Esophagus squamous epithelium (tissue), 4 donors: ENCODE results near the gene AMH.

Source experiments
- POLR2A ChIP-seq, 4 donors: fragments of 450-650 bp; IDR thresholded peaks; one replicate each; pipeline ENCODE4 v1.6.1; 2017; ENCODE audit warnings: antibody characterized with exemption in 4 of 4, mild to moderate bottlenecking in 4 of 4, moderate library complexity in 3 of 4
- TF ChIP-seq, protein P1 (sequence below), 6 experiments: fragments of 450-650 bp in 4 of 6; fragments of 200-600 bp in 2 of 6; sonication (generic) in 2 of 6; IDR thresholded peaks; one replicate each; pipeline ENCODE4 v1.5.1; 2016 to 2019; ENCODE audit warnings: antibody characterized with exemption in 6 of 6, mild to moderate bottlenecking in 4 of 6, moderate library complexity in 4 of 6

GRCh38 chr19:2227415-2228156, 21.5 kb upstream of the AMH start:
- TF ChIP-seq, protein P1, sequence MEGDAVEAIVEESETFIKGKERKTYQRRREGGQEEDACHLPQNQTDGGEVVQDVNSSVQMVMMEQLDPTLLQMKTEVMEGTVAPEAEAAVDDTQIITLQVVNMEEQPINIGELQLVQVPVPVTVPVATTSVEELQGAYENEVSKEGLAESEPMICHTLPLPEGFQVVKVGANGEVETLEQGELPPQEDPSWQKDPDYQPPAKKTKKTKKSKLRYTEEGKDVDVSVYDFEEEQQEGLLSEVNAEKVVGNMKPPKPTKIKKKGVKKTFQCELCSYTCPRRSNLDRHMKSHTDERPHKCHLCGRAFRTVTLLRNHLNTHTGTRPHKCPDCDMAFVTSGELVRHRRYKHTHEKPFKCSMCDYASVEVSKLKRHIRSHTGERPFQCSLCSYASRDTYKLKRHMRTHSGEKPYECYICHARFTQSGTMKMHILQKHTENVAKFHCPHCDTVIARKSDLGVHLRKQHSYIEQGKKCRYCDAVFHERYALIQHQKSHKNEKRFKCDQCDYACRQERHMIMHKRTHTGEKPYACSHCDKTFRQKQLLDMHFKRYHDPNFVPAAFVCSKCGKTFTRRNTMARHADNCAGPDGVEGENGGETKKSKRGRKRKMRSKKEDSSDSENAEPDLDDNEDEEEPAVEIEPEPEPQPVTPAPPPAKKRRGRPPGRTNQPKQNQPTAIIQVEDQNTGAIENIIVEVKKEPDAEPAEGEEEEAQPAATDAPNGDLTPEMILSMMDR (IDR thresholded peaks at IDR 0.05): no peak
- TF ChIP-seq POLR2A (IDR thresholded peaks at IDR 0.05): no peak
